ENCODE results near the gene FKBP8. TPM values are rescaled to one million over a fixed set of nuclear protein-coding genes. Genes with fewer than 3 reads are reported as not detected.

FKBP8 gene
- total RNA-seq, result 211 and 228 TPM in 2 replicates

GRCh38 chr19:18542941-18543813, at the start of gene FKBP8:
Gene FKBP8 (minus strand): TSS chr19:18543573. CDS start chr19:18541970, 1,603 bp downstream.

GRCh38 chr19:18588611-18589379, 45.4 kb upstream of the FKBP8 start, which contains the start of gene REX1BD:
Gene REX1BD (plus strand): TSS chr19:18588798. CDS start chr19:18588802, 4 bp downstream.

GRCh38 chr19:18571564-18572344, 28.4 kb upstream of the FKBP8 start, which contains the start of gene UBA52:
Gene UBA52 (plus strand): TSS chr19:18571857. CDS start chr19:18573301, 1,444 bp downstream.

GRCh38 chr19:18557411-18558201, 14.2 kb upstream of the FKBP8 start, which contains the start of gene KXD1:
Gene KXD1 (plus strand): TSS chr19:18557870. CDS start chr19:18562057, 4,187 bp downstream.

GRCh38 chr19:18521692-18522123, 21.7 kb downstream of the FKBP8 start, which contains the start of gene ELL:
Gene ELL (minus strand): TSS chr19:18522070. CDS start chr19:18522055, 15 bp downstream.

Other genes starting within 250 kb of the FKBP8 start
- gene LSM4, start 220.5 kb downstream of the FKBP8 start, total RNA-seq, result 178 and 217 TPM in 2 replicates
- gene PGPEP1, start 203.0 kb downstream of the FKBP8 start, total RNA-seq, result 6.4 and 15.9 TPM in 2 replicates
- gene GDF15, start 157.4 kb downstream of the FKBP8 start, total RNA-seq, result 79.5 and 141 TPM in 2 replicates
- gene LRRC25, start 146.0 kb downstream of the FKBP8 start, total RNA-seq, result not detected in 2 replicates
- 37.6 and 44.5 TPM in 2 replicates for gene SSBP4, start 124.2 kb downstream of the FKBP8 start, total RNA-seq
- gene ISYNA1, start 105.4 kb downstream of the FKBP8 start, total RNA-seq, result 33.9 and 41.7 TPM in 2 replicates
- gene ELL, start 21.5 kb downstream of the FKBP8 start, total RNA-seq, result 9.8 and 10.1 TPM in 2 replicates
- 66.5 and 73.5 TPM in 2 replicates for gene KXD1, start 14.3 kb upstream of the FKBP8 start, total RNA-seq
- 916 and 1,024 TPM in 2 replicates for gene UBA52, start 28.3 kb upstream of the FKBP8 start, total RNA-seq
- gene REX1BD, start 45.2 kb upstream of the FKBP8 start, total RNA-seq, result 38.2 and 69.9 TPM in 2 replicates
- 0.21 and 1.2 TPM in 2 replicates for gene CRLF1, start 63.2 kb upstream of the FKBP8 start, total RNA-seq
- gene TMEM59L, start 69.3 kb upstream of the FKBP8 start, total RNA-seq, result 0.85 TPM in 1 of 2 replicates, not detected in the other
- gene KLHL26, start 93.5 kb upstream of the FKBP8 start, total RNA-seq, result 2.9 and 4.0 TPM in 2 replicates
- gene CRTC1, start 140.1 kb upstream of the FKBP8 start, total RNA-seq, result 0.72 and 1.1 TPM in 2 replicates
- gene COMP, start 247.7 kb upstream of the FKBP8 start, total RNA-seq, result not detected in 2 replicates

All from tracheal epithelial cell (primary cell).